MM.1S (cell line): ENCODE data around the gene HAUS7.

Source experiments
- DNase-seq: peaks from one replicate; pipeline ENCODE4 v3.0.0-alpha.2; 2015
- H2AFZ ChIP-seq: fragments of 300-600 bp; sonication (generic); 2 replicates; pipeline ENCODE4 v1.6.0; 2016; ENCODE audit warnings: antibody characterized with exemption, low read length
- H3F3A ChIP-seq: fragments of 300-600 bp; sonication (generic); 2 replicates; pipeline ENCODE4 v1.6.1; 2016; ENCODE audit warnings: mild to moderate bottlenecking, antibody characterized with exemption, low read length, moderate library complexity, mixed read lengths; ENCODE audit not compliant: insufficient read depth
- H3K27ac ChIP-seq: fragments of 300-600 bp; sonication (generic); 2 replicates; pipeline ENCODE4 v1.5.1; 2016; ENCODE audit warnings: mild to moderate bottlenecking, low read length
- H3K27me3 ChIP-seq: fragments of 300-600 bp; sonication (generic); replicated peaks from 2 replicates; pipeline ENCODE4 v1.6.0; 2016; ENCODE audit warnings: low read length; ENCODE audit not compliant: insufficient read depth
- H3K36me3 ChIP-seq: fragments of 300-600 bp; sonication (generic); replicated peaks from 2 replicates; pipeline ENCODE4 v1.6.1; 2016; ENCODE audit warnings: mild to moderate bottlenecking, low read length, mixed read lengths; ENCODE audit not compliant: insufficient read depth
- H3K4me1 ChIP-seq: fragments of 300-600 bp; sonication (generic); 2 replicates; pipeline ENCODE4 v1.6.1; 2016; ENCODE audit warnings: low read length, mixed read lengths
- H3K4me2 ChIP-seq: fragments of 300-600 bp; sonication (generic); 2 replicates; pipeline ENCODE4 v1.6.0; 2016; ENCODE audit warnings: low read depth, low read length
- H3K4me3 ChIP-seq: fragments of 300-600 bp; sonication (generic); 2 replicates; pipeline ENCODE4 v1.5.1; 2016; ENCODE audit warnings: low read length, mixed read lengths
- H3K79me2 ChIP-seq: fragments of 300-600 bp; sonication (generic); 2 replicates; pipeline ENCODE4 v1.6.1; 2016; ENCODE audit warnings: mixed run types, low read length, mixed read lengths
- H3K9ac ChIP-seq: fragments of 300-600 bp; sonication (generic); 2 replicates; pipeline ENCODE4 v1.6.1; 2016; ENCODE audit warnings: low read length, mixed read lengths
- H3K9me2 ChIP-seq: fragments of 300-600 bp; sonication (generic); replicated peaks from 2 replicates; pipeline ENCODE4 v1.6.1; 2016; ENCODE audit warnings: mild to moderate bottlenecking, low read length, mixed read lengths; ENCODE audit not compliant: insufficient read depth
- H3K9me3 ChIP-seq: fragments of 300-600 bp; sonication (generic); replicated peaks from 2 replicates; pipeline ENCODE4 v1.6.1; 2016; ENCODE audit warnings: mild to moderate bottlenecking, low read length, mixed read lengths; ENCODE audit not compliant: insufficient read depth
- H4K20me1 ChIP-seq: fragments of 300-600 bp; sonication (generic); 2 replicates; pipeline ENCODE4 v1.6.1; 2016; ENCODE audit warnings: mild to moderate bottlenecking, low read length, moderate library complexity, mixed read lengths; ENCODE audit not compliant: insufficient read depth
- EZH2 ChIP-seq: fragments of 300-600 bp; sonication (generic); optimal IDR thresholded peaks from 2 replicates; pipeline ENCODE3; 2017; ENCODE audit warnings: low read depth, mild to moderate bottlenecking, antibody characterized with exemption, low read length, mixed read lengths
- EZH2phosphoT487 ChIP-seq: fragments of 300-600 bp; sonication (generic); IDR thresholded peaks from 2 replicates; pipeline ENCODE4 v1.6.1; 2018; ENCODE audit warnings: antibody characterized with exemption, low read length
- TF ChIP-seq, protein P1 (sequence below): fragments of 300-600 bp; sonication (generic); IDR thresholded peaks from 2 replicates; pipeline ENCODE4 v1.5.1; 2016; ENCODE audit warnings: antibody characterized with exemption, low read length, mixed read lengths

HAUS7 gene

DNA sequence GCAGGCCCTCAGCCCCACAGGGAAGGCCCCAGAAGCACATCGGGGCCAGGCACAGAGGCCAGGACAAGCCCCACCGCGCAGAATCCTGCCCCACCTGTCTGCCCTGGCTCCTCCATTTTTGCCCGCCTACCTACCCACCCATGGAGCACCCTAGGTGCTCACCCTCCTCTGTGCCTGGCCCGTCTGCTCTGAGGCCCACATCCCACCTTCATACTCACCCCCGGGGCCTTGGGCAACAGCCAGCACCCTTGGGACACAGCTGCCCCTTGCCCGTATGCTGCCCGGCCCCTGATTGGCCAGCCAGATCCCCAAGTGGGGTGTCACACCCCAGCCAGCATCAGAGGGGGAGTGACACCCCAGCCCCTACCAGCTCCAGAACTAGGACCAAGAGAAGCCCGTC, 13.7 kb downstream of the HAUS7 start:
- H3K79me2 ChIP-seq = no peaks in the 10 kb centered on the region
- H3K9me2 ChIP-seq = no peaks in the 10 kb centered on the region
- H3K27ac ChIP-seq = no peak overlapping the region
- H3K9me3 ChIP-seq = no peaks in the 10 kb centered on the region
- H3K36me3 ChIP-seq = no peaks in the 10 kb centered on the region
- H3K4me1 ChIP-seq = no peaks in the 10 kb centered on the region
- H3K4me2 ChIP-seq = no peak overlapping the region
- no peaks in the 10 kb centered on the region for H4K20me1 ChIP-seq
- H3K27me3 ChIP-seq = no peaks in the 10 kb centered on the region
- H3F3A ChIP-seq = no peaks in the 10 kb centered on the region
- no peak for DNase-seq
- H3K4me3 ChIP-seq = no peak overlapping the region
- H2AFZ ChIP-seq = no peak overlapping the region
- no peak for TF ChIP-seq EZH2
- TF ChIP-seq, protein P1, sequence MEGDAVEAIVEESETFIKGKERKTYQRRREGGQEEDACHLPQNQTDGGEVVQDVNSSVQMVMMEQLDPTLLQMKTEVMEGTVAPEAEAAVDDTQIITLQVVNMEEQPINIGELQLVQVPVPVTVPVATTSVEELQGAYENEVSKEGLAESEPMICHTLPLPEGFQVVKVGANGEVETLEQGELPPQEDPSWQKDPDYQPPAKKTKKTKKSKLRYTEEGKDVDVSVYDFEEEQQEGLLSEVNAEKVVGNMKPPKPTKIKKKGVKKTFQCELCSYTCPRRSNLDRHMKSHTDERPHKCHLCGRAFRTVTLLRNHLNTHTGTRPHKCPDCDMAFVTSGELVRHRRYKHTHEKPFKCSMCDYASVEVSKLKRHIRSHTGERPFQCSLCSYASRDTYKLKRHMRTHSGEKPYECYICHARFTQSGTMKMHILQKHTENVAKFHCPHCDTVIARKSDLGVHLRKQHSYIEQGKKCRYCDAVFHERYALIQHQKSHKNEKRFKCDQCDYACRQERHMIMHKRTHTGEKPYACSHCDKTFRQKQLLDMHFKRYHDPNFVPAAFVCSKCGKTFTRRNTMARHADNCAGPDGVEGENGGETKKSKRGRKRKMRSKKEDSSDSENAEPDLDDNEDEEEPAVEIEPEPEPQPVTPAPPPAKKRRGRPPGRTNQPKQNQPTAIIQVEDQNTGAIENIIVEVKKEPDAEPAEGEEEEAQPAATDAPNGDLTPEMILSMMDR = no peak
- no peak for TF ChIP-seq EZH2phosphoT487
- H3K9ac ChIP-seq = no peak overlapping the region

DNA sequence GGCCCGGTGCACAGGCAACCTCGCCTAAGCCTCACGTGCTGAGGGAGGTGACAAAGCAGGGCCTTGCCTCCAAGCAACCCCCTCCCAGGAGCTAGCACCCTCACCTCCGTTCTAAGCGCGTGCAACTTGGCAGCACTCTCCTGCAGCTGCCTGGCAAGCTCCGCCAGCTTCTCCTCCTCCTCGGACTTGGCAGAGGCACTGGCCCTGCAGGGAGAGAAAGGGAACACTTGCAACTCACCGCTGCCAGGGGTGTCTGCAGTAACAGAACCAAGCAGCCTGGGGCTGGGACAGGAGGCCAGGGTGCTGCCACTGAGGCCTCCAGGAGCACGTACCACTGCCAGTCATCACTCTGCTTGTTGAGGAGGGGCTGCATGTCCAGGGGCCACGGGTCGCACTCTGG, 14.2 kb downstream of the HAUS7 start:
- no peak overlapping the region for H3K4me2 ChIP-seq
- H4K20me1 ChIP-seq = no peaks in the 10 kb centered on the region
- no peak overlapping the region for H3K27ac ChIP-seq
- TF ChIP-seq EZH2 (no peak), EZH2phosphoT487 (no peak)
- TF ChIP-seq, protein P1 = no peak
- no peak overlapping the region for H2AFZ ChIP-seq
- no peak overlapping the region for H3K4me3 ChIP-seq
- DNase-seq = no peak
- no peaks in the 10 kb centered on the region for H3K36me3 ChIP-seq
- no peaks in the 10 kb centered on the region for H3K4me1 ChIP-seq
- no peak overlapping the region for H3K9ac ChIP-seq
- no peaks in the 10 kb centered on the region for H3F3A ChIP-seq
- no peaks in the 10 kb centered on the region for H3K79me2 ChIP-seq
- no peaks in the 10 kb centered on the region for H3K27me3 ChIP-seq
- no peaks in the 10 kb centered on the region for H3K9me3 ChIP-seq
- H3K9me2 ChIP-seq = no peaks in the 10 kb centered on the region

DNA sequence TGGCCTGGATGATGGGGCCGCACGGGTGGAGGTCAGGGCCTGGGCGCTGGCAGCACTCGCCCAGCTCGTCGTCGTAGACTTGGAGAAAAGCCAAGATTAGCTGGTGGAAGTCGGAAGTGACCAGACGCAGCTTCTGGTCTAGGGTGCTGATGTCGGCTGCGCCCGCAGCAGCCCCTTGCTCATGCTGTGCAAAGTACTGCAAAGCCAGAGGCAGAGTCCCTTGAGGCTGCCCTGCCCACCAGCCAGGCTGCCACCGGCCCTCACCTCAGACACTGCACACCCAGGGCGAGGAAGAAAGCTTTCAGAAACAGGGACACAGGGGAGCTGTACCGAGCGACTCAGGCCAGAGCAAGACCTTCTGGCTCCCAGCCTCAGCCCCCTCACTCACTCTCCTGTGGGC, 14.8 kb downstream of the HAUS7 start:
- Histone ChIP-seq H3K9me3 (no peaks in the 10 kb centered on the region), H4K20me1 (no peaks in the 10 kb centered on the region), H3K27me3 (no peaks in the 10 kb centered on the region), H3K9me2 (no peaks in the 10 kb centered on the region), H3K4me3 (no peak overlapping the region), H3K79me2 (no peaks in the 10 kb centered on the region), H3K4me1 (no peaks in the 10 kb centered on the region), H3K4me2 (no peak overlapping the region), H2AFZ (no peak overlapping the region), H3K9ac (no peak overlapping the region), H3K27ac (no peak overlapping the region), H3F3A (no peaks in the 10 kb centered on the region), H3K36me3 (no peaks in the 10 kb centered on the region)
- TF ChIP-seq EZH2 (no peak), EZH2phosphoT487 (no peak)
- TF ChIP-seq, protein P1 = no peak
- no peak for DNase-seq
